Skin of body (tissue), 2 donors: ENCODE measurements around the gene ZNF236. TPM values are rescaled to one million over a fixed set of nuclear protein-coding genes. Genes with fewer than 3 reads are reported as not detected.
"Not testable (repeated sequence)": the region's sequence is repeated elsewhere in the genome, so short reads cannot be mapped to it uniquely, and the experiment has no call there.

Source experiments
- DNase-seq: peaks from one replicate; lab custom pipeline; 2025; lab: John Stamatoyannopoulos, UW
- total RNA-seq: library from RNA; depleted of rRNA; stranded (reverse); fragments of >200 nt; gene quantifications from one replicate; pipeline ENCODE4 v1.2.3, GENCODE V29; 2014

The ZNF236 gene
- 13.8 TPM for total RNA-seq

- peak; percentile 73 for DNase-seq
Measured at GRCh38 chr18:76822506-76823160, at the start of gene ZNF236. TSS of gene ZNF236 (plus strand) at chr18:76822557. CDS start at chr18:76822608, 51 bp downstream.

DNA sequence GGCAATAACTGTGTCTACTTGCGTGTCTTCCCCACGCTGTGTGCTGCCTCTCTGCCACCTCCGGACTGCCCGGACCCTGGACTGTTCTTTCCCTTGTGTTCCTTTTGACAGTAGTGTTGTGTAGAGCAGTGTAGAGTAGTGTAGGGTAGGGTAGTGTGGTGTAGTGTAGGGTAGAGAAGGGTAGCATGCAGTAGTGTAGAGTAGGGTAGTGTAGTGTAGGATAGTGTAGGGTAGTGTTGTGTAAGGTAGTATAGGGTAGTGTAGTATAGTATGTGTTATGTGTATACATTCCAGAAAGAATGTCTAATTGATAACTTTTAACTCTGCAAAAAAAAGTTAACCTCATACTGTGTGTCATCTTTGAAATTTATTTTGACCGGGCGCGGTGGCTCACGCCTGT, 49.7 kb upstream of the ZNF236 start:
- DNase-seq, result no peak

DNA sequence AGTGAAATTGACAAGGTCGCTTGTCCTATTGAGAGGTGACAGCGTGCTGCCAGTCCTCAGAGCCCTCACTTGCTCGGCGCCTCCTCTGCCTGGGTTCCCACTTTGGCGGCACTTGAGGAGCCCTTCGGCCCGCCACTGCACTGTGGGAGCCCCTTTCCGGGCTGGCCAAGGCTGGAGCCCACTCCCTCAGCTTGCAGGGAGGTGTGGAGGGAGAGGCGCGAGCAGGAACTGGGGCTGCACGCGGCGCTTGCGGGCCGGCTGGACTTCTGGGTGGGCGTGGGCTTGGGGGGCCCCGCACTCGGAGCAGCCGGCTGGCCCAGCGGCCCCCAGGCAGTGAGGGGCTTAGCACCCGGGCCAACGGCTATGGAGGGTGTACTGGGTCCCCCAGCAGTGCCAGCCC, 45.3 kb upstream of the ZNF236 start:
- not testable (repeated sequence) for DNase-seq

DNA sequence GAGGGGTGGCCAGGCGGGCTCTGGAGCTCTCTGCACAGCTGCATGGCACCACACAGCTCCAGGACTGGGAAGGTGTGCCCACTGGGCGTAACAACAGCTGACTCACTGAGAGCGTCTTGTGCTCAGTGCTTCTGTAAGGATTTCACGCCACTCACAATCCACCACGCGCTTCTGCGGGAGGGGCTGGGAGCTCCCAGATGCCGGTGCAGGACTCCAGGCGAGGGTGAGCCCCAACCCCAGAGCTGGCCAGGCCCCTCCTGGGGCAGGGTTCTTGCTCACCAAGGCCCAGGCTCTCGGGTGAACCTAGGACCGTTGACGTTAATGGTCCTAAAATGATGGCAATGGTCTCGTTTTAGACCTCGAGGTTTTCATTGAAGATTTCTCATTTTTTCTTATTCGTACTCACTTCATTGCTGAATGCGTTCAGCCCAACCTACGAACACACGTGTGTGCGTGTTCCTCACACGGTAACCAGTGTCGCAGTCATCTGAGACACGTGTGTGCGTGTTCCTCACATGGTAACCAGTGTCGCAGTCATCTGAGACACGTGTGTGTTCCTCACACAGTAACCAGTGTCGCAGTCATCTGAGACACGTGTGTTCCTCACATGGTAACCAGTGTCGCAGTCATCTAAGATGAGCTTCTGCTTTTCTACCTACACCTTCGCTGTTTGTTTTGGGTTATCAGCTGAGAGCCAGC, 38.4 kb upstream of the ZNF236 start:
- DNase-seq, result no peak

DNA sequence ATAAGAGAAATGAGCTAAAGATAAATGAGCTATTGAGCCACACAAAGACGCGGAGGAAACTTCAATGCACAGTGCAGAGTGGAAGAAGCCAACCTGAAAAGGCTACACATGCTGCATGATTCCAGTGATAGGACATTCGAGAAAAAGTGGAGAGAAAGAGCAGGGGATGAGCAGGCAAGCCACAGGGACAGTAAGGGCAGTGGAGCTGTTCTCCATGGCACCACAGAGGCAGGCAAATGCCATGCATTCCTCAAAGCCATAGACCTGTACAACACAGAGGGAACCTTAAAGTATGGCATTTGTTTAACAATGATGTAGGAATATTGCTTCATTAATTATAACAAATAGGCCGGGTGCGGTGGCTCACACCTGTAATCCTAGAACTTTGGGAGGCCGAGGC, 36.5 kb upstream of the ZNF236 start:
- no peak for DNase-seq

DNA sequence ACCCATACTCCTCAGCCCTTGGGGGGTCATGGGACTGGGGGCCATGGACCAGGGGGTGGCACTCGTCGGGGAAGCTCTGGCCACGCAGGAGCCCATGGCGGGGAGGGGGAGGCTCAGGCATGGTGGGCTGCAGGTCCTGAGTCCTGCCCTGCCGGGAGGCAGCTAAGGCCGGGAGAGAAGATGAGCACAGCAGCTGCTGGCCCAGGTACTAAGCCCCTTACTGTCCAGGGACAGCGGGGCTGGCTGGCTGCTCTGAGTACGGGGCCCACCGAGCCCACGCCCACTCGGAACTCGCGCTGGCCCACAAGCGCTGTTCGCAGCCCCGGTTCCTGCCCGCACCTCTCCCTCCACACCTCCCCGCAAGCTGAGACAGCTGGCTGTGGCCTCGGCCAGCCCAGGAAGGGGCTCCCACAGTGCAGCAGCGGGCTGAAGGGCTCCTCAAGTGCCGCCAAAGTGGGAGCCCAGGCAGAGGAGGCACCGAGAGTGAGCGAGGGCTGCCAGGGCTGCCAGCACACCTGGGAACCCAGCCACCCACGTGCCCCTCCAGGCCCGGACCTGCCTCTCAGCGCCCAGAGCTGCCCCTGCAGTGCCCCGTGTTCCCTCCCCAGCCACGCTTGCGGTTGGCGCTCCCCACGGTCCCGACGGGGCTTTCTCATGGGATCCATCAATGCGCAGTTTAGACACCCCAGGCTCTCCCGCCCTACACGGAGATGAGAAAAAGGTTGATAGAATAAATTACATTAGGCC, 33.6 kb upstream of the ZNF236 start:
- no peak for DNase-seq

GRCh38 chr18:76791106-76791505, 31.3 kb upstream of the ZNF236 start:
- DNase-seq, result no peak

DNA sequence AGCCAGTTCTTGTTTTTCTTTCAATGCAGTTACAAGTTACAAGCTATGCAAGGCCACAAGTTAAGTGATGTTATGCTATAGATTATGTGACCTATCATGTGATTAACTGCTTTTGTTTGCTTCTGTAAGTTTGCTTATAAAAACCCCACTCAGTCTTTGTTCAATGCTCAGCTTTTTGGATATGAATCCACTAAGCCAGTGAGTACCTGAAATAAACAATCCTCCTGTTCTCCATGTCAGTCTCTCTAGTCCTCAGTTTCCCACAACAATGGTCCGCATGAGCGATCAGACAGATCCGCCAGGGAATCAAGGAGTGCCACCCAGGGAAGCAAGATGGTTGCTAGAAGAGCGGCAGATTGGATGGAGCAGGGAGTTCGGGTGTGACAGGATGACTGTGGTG, 30.7 kb upstream of the ZNF236 start:
- DNase-seq, result no peak

DNA sequence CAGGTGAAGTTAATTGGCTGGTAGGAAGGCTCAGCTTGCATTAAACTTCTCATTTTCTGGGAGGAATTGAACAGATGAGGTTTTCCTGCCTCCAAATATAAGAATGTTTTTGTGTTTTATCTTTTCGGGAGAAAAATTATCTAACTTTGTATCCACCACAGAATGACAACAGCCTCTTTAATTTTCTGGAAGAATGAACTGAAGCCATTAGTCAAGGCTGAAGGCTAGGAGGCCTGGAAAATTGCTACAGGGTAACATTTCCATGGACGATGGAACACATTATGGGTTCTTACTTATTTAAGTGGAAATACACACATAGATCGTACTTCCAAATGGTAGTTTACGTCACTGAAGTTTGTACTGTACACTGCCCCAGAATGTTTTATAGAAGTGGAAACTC, 28.0 kb upstream of the ZNF236 start:
- no peak for DNase-seq

DNA sequence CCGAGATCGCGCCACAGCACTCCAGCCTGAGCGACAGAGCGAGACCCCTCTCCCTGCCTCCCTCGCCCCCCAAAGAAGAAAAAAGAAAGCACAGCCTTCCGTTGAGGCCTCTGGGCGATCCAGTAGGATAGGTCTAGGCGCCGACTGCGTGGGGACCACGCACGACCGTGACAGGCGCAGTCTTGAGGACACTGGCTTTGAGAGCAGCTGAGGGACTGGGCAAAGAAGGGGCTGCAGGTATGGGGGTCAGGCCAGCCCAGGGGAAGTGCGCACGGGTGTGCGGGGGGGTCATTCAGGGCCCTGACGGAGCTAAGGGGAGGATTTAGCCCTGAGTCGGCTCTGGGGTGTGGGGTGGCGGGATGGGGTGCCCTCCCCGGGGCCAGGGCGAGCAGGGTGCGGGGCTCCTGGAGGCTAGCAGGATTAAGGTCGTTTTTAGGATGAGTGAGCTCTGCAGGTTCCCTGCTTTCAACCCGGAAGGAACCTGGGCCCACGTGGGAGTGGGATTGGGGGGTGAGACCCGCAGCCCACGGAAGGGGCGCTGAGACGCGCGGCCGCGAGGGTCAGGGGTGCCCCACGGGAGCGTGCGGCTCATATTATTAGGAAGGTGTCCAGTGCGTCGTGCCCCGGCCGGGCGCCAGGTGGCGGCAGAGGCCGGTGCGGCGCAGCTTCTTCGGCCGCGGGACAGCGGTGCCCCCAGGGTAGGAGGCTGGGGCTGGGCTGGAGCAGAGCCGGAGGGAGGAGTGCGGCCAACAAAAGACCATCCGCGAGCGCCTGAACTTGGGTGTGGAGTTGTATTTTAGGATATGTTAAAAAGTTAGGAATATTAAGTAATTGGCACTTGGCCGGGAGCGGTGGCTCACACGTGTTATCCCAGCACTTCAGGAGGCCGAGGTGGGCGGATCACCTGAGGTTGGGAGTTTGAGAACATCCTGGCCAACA, 20.5 kb upstream of the ZNF236 start:
- no peak for DNase-seq

GRCh38 chr18:76803413-76803812, 18.9 kb upstream of the ZNF236 start:
- no peak for DNase-seq

- DNase-seq, result no peak
Measured at GRCh38 chr18:76803814-76804213, 18.5 kb upstream of the ZNF236 start.

- DNase-seq, result no peak
Measured at GRCh38 chr18:76805221-76805620, 17.1 kb upstream of the ZNF236 start.

DNA sequence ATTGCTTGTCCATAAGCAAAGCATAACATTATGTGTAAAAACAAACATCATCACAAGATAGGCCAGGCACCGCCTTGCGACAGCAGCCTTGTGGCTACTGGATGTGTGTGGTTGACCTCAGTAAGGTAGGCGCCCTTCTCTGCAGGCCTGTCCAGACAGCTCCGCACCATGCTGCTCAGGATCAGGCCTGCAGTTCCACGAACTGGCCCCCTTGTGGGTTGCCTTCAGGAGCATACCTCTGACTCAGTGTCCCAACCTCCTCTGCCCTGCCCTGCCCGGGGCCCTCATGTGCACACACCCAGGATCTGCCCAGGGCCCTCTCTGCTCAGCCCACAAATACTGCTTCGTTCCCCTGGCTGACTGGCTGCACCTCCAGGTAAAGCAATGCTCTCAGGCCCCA, 16.1 kb upstream of the ZNF236 start:
- DNase-seq, result no peak

GRCh38 chr18:76808561-76808960, 13.8 kb upstream of the ZNF236 start:
- no peak for DNase-seq

GRCh38 chr18:76811530-76811929, 10.8 kb upstream of the ZNF236 start:
- not testable (repeated sequence) for DNase-seq

DNA sequence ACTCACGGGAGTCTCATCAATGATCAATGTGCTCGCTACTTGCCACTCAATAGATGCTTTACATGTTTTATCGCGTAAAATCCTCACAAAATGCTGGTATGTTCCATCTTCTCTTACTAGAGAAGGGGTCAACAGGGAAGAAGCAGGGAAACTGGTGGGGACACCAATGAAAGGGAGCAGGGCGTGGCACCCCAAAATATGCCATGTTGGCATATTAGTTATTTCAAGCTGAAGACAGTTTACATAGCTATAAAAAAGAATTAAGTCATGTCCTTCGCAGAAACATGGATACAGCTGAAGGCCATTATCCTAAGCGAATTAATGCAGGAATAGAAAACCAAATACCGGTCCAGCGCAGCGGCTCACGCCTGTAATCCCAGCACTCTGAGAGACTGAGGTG, 8.1 kb upstream of the ZNF236 start:
- DNase-seq, result no peak

DNA sequence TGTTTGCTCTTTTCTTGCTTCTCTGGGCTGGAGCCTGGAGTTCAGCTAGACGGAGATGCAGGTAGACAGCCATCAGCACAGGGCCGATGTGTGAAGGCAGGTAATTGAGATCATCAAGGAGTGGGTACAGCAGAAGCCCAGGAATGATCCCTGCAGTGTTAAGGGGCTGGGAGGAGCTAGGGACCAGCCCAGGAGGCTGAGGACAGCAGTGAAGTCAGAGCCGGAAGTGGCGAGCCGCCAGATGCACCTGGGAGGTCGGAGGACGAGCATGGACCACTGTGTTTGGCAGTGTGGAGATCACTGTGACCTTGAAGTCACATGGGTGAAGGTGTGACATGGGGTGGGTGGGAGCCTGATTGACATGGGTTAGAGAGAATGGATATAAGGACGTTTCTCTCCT, 6.2 kb upstream of the ZNF236 start:
- DNase-seq, result no peak

DNA sequence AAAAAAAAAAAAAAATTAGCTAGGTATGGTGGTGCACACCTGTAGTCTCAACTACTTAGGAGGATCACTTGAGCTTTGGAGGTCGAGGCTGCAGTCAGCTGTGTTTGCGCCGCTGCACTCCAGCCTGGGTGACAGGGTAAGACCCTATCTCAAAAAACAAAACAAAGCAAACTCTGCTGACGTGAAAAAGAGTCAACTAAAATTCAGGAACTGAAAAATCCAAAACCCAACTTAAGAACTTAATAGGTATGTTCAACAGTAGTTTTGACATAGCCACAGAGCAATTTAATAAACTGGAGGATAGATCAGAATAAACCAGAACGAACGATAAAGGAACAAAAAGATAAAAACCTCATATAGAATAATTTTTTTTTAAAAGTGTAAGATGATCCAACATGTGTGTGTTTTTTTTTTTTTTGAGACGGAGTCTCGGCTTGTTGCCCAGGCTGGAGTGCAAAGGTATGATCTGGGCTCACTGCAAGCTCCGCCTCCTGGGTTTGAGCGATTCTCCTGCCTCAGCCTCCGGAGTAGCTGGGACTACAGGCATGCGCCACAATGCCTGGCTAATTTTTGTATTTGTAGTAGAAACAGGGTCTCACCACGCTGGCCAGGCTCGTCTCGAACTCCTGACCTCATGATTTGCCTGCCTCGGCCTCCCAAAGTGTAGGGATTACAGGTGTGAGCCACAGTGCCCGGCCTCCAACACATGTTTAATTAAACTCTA, 4.3 kb upstream of the ZNF236 start:
- DNase-seq, result no peak

DNA sequence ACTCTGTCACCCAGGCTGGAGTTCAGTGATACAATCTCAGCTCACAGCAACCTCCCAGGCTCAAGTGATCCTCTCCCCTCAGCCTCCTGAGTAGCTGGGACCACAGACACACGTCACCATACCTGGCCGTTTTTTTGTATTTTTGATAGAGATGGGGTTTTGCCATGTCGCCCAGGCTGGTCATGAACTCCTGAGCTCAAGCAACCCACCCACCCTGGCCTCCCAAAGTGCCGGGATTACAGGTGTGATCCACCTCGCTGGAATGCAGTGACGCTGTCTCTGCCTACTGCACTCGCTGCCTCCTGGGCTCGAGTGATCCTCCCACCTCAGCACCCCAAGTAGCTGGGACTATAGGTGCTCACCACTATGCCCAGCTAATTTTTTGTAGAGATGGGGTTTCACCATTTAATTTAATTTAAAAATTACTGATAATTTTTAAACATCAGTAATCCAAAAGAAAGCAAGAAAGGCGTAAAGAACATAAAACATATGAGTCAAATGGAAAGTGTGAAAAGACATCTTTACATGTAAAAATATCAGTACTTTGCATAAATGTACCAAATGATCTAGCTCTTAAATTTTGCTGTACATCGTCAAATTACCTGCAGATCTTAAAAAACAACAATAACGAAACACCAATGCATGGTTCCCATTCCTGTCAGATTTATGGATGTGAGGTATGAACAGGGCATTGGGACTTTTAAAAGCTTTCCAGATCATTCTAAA, 2.8 kb upstream of the ZNF236 start:
- DNase-seq, result no peak
